Measurements from ENCODE around the gene STXBP5. TPM values are rescaled to one million over a fixed set of nuclear protein-coding genes. Genes with fewer than 3 reads are reported as not detected.
A peak's percentile ranks its signal among the peaks of the same experiment; 100 is the strongest.

STXBP5 gene
- total RNA-seq, 1 donor from 2014 or later = 29.5 TPM

DNA sequence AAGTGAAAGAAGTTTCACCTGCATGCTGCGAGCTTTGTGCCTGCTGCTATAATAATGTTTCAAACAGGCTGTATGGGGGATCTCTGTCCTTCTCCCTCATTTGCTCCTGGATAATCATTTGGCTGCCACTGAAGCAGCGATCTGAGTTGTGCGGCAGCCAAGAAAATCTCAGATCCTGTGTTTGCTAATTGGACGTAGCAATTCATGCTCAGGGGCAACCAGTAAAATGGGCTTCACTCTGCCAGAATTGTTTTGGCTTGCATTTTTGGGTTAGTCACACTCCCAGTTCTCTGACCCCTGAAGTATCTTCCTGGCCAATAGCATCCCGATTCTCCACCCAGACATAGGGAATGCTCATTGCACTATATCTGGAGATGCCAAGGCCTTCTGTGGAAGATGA lies 13.7 kb upstream of the STXBP5 start:
- intact Hi-C loops (cut with micrococcal nuclease) = no loop called here

DNA sequence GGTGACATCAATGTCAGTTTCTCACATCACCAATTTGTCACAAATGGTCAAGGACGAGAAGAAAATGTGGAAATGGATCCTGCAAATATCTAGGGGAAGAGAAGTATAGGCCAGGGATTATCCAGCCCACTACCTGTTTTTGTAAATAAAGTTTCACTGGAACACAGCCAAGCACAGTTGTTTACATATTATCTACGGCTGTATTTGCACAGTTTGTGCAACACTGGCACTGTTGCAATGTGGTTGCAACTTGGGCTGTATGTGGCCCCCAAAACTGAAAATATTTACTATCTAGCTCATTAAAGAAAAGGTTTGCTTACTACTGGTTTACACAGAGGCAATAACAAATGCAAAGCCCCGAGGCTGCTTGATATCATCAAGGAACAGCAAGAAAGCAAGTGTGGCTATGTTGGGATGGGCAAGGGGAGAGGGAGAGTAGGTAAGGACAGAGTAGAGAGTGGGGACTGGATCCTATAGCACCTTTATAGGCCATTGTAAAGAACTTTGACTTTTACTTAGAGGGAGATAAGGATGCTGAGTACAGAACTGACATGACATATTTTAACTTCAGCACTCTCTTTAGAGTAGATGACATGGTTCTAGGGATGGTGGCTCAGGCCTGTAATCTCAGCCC lies 11.8 kb upstream of the STXBP5 start:
- Mint-ChIP-seq H3K4me1 (ENCODE audit: low read depth) (peaks cover 15% of the 10 kb centered on the region), H3K27me3 (ENCODE audit: insufficient read depth) (no peaks in the 10 kb centered on the region)

More for the DNA sequence above, 13.7 kb upstream of the STXBP5 start:
- Mint-ChIP-seq H3K4me1 (ENCODE audit: low read depth) (peaks cover 11% of the 10 kb centered on the region), H3K4me3 (no peak overlapping the region), H3K9me3 (no peaks in the 10 kb centered on the region), H3K27ac (no peak overlapping the region), H3K36me3 (ENCODE audit: low read depth) (no peaks in the 10 kb centered on the region), H3K27me3 (ENCODE audit: insufficient read depth) (no peaks in the 10 kb centered on the region)
- no peak for DNase-seq (ENCODE audit: low spot score)

DNA sequence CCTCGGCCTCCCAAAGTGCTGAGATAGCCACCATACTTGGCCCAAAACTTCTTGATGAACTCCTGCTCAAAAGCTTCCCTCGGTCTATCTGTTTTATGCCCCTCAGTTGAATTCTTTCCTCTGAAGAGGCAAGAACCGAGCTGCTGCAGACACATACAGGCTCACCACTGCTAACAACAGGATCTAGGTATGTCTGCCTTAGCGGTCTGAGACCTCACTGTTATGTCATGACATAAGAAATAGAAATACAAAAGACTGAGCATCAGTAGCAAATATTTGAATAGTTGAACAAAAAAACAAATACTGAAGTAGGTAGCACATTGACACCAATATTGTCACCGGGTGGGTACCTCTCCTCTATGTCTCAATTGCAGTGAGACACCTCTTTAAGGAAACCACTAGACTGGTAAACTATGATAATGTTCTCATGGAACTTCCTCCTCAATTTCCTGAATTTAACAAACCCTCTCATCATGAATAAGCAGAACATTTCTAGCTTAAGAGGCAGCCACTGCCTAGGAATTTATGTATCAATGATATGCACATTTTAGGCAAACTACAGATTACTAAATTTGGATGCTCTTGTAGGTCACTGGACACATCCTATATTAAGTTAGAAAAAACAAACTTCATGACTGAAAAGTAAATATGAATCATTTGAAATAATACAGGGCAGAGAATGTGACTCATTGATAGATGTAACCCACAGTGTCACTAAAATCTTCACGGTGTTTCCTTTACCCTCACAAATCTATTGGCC lies 9.4 kb upstream of the STXBP5 start:
- H3K4me3 Mint-ChIP-seq = peak overlapping the region; percentile 9
- H3K4me1 Mint-ChIP-seq (ENCODE audit: low read depth) = peaks cover 15% of the 10 kb centered on the region
- H3K9me3 Mint-ChIP-seq = no peaks in the 10 kb centered on the region
- intact Hi-C loops (cut with micrococcal nuclease) = loop anchor here (1.0 to 2.0 kb wide), 3 partner anchors 8 to 338 kb away; no protein-coding TSS in a partner anchor
- no peaks in the 10 kb centered on the region for H3K36me3 Mint-ChIP-seq (ENCODE audit: low read depth)
- H3K27ac Mint-ChIP-seq = peak overlapping the region; percentile 85
- no peak for DNase-seq (ENCODE audit: low spot score)
- no peaks in the 10 kb centered on the region for H3K27me3 Mint-ChIP-seq (ENCODE audit: insufficient read depth)

More for the DNA sequence above, 11.8 kb upstream of the STXBP5 start:
- H3K27ac Mint-ChIP-seq = no peak overlapping the region
- H3K4me3 Mint-ChIP-seq = no peak overlapping the region
- no peaks in the 10 kb centered on the region for H3K9me3 Mint-ChIP-seq
- intact Hi-C loops (cut with micrococcal nuclease) = no loop called here
- DNase-seq (ENCODE audit: low spot score) = no peak
- no peaks in the 10 kb centered on the region for H3K36me3 Mint-ChIP-seq (ENCODE audit: low read depth)

DNA sequence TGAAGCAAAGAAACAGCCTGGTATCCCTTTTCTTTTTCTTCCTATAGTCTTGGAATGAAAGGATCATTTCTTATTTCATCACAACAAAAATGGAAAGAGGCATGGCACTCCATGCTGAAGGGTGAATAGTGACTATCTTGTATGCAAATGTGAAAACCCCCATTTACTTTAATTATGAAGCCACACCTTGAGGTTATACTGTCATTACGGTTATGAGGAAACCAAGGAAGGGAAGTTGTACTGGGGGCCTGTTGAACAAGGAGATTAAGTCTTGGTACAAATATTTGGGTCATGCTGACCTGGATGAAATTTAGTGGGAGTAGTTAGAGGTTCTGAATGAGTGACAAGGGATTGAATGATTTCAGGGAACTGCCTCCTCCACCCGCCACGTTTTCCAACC lies 8.7 kb upstream of the STXBP5 start:
- intact Hi-C loops (cut with micrococcal nuclease) = loop anchor here (1.0 to 2.0 kb wide), 3 partner anchors 8 to 339 kb away; no protein-coding TSS in a partner anchor
- H3K4me3 Mint-ChIP-seq = no peak overlapping the region
- H3K4me1 Mint-ChIP-seq (ENCODE audit: low read depth) = peaks cover 15% of the 10 kb centered on the region
- H3K27ac Mint-ChIP-seq = peak overlapping the region; percentile 85
- DNase-seq (ENCODE audit: low spot score) = no peak
- H3K36me3 Mint-ChIP-seq (ENCODE audit: low read depth) = no peaks in the 10 kb centered on the region
- H3K9me3 Mint-ChIP-seq = no peaks in the 10 kb centered on the region
- H3K27me3 Mint-ChIP-seq (ENCODE audit: insufficient read depth) = no peaks in the 10 kb centered on the region

DNA sequence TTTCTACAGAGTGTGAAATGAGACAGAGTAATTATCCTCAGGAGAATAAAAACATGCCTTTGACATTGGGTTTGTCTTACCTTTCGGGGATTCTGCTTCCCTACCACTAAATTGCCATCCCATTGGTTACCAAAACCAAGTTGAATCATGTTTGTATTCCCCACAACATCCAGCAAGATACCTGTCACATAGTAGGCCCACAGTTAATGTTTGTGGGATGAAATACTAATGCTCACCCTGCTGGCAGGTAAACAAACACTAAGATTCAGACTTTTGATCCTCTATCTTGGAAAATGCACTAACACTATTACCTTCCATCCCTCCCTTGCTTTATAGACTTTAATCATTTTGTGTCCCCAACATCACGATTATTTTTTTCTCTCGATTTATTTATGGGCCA lies 8.2 kb upstream of the STXBP5 start:
- H3K9me3 Mint-ChIP-seq = no peaks in the 10 kb centered on the region
- DNase-seq (ENCODE audit: low spot score) = no peak
- H3K4me3 Mint-ChIP-seq = no peak overlapping the region
- intact Hi-C loops (cut with micrococcal nuclease) = loop anchor here (1.0 to 2.0 kb wide), 3 partner anchors 7 to 339 kb away; no protein-coding TSS in a partner anchor
- peaks cover 15% of the 10 kb centered on the region for H3K4me1 Mint-ChIP-seq (ENCODE audit: low read depth)
- H3K27me3 Mint-ChIP-seq (ENCODE audit: insufficient read depth) = no peaks in the 10 kb centered on the region
- H3K36me3 Mint-ChIP-seq (ENCODE audit: low read depth) = no peaks in the 10 kb centered on the region
- peak overlapping the region; percentile 85 for H3K27ac Mint-ChIP-seq

DNA sequence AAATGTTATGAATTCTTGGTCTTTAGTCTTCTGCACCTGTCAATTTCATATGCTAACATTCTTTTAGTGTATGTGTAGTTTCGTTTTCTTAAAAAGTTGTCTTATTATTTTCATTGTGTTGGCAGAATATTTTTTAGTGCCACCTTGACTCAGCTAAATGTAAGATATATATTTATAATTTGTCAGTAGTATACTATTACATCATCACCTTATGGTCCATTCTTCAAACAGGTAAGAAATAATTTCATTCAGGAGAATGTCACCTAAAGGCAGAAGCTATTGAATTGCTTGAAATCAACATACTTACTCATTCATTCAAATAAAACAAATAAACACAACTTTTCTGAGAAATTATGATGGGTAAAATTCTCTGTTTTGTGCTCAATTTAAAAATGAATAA lies 3.5 kb upstream of the STXBP5 start:
- Mint-ChIP-seq H3K4me1 (ENCODE audit: low read depth) (peaks cover 22% of the 10 kb centered on the region), H3K36me3 (ENCODE audit: low read depth) (no peaks in the 10 kb centered on the region), H3K4me3 (no peak overlapping the region), H3K9me3 (no peaks in the 10 kb centered on the region), H3K27me3 (ENCODE audit: insufficient read depth) (no peaks in the 10 kb centered on the region), H3K27ac (no peak overlapping the region)
- intact Hi-C loops (cut with micrococcal nuclease) = loop anchor here (5.0 to 10.0 kb wide), 3 partner anchors 184 to 1463 kb away; partner anchors contain the start of genes EPM2A and SHPRH
- DNase-seq (ENCODE audit: low spot score) = no peak

DNA sequence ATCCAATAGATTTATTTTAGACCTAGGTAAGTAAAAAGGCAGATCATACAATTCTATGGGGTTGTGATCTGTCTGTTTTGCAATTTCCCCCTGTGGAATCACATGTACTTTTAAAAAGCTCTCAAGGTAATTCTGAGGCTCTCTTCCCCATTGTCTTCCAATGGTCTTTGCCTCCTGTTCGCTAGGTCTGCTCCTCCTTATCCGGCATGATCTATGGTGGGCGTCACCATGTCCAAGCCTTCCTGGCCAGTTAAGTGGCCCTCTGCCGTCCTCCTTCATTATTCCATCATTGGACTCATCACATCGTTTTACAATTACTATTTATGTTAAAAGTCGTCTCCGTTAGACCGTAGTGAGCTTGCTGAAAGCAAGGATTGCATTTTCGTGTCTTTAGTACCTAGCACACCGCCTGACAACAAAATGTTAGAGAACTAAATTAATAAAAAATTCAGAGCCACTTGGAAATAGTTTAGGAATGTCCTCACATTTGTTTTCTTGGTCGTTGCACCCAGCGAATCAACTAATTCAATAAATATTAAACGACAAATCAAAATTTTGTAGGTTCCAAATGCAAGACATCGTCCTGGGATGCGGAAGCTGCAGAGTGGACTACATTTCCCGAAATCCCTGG lies 2.2 kb upstream of the STXBP5 start:
- Mint-ChIP-seq H3K27ac (peak overlapping the region; percentile 98), H3K36me3 (ENCODE audit: low read depth) (peaks cover 3% of the 10 kb centered on the region), H3K4me1 (ENCODE audit: low read depth) (peaks cover 32% of the 10 kb centered on the region), H3K27me3 (ENCODE audit: insufficient read depth) (no peaks in the 10 kb centered on the region), H3K4me3 (peak overlapping the region; percentile 89), H3K9me3 (no peaks in the 10 kb centered on the region)
- DNase-seq (ENCODE audit: low spot score) = no peak
- intact Hi-C loops (cut with micrococcal nuclease) = loop anchor here (1.0 to 10.0 kb wide), 5 partner anchors 121 to 1465 kb away; partner anchors contain the start of genes EPM2A, FBXO30 and SHPRH

DNA sequence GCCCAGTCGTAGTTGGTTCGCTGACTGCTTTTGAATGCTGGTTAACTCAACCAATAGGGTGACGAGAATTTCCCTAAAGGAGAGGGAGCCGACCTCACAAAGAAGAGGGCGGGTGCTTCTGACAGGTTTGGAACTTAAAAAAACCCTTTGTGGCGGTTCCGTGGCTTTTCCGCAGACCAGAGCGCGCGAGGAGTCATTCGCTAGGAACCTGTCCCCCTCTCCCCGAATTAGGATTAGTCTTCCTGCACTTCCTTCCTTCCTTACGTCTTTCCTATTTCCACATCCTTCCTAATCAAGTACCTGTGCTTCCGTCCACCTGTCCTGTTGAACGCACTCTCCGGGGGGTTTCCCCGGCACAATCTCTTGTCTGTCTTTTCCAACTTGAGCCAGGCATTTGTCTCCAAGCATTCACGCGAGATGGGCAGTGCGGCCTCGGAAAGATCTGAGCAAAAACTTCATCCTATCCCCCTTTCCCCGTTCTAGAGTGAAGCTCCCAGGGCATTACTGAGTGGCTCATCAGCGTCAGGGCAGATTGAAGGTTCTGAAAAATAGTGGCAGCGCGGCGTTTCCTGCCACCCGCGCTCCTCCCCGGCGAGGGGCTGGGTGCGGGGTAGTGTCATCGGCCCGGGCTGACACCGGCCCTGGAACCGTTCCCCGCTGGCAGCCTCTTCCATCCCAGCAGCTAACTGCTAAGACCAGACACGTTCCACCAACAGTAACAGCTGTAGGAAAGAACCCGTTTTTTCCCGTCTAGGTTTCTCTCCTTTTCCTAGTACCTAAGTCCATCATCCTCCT lies 1.5 kb upstream of the STXBP5 start:
- no peaks in the 10 kb centered on the region for H3K9me3 Mint-ChIP-seq

DNA sequence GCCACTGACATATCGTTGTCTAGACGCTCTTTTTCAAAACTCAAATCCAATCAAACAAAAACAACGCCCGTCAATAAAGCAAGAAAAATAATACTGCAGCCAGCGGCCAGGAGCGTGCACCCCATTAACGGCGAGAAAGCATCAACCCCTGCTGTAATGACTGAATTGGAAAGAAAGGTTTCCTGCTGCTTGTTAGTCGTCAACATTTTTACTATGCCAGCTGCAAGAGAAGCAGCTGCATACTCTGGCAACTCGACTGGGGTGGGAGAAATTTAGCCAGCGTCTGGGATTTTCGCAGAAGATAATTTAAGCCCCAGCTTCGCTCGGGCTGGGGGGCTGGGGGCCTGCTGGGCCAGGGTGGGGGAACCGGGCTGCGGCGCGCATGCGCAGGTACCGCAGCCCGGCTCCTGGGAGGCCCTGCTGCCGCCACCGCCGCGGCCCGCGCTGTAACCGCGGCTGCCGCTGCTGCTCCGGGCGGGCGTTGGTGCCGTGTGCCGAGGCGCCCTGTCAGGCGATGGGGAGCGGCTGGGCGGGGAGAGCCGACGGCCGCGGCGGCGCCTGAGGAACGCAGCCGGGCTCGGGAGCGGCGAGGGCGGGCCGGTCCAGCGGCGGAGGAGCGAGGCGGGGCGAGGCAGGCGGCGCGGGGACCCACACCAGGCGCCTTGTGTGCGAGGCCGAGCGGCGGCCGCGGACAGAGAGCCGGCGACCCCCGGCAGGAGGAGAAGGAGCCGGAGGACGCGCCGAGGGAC lies 732 bp upstream of the STXBP5 start:
- peak; percentile 64 for DNase-seq (ENCODE audit: low spot score)
- Mint-ChIP-seq H3K36me3 (ENCODE audit: low read depth) (peaks cover 3% of the 10 kb centered on the region), H3K4me1 (ENCODE audit: low read depth) (peaks cover 43% of the 10 kb centered on the region), H3K4me3 (peak overlapping the region; percentile 89), H3K27ac (peak overlapping the region; percentile 98), H3K9me3 (no peaks in the 10 kb centered on the region), H3K27me3 (ENCODE audit: insufficient read depth) (no peaks in the 10 kb centered on the region)
- intact Hi-C loops (cut with micrococcal nuclease) = loop anchor here (1.0 to 10.0 kb wide), 8 partner anchors 8 to 1466 kb away; partner anchors contain the start of genes EPM2A and SHPRH

More for the DNA sequence above, 1.5 kb upstream of the STXBP5 start:
- peak overlapping the region; percentile 98 for H3K27ac Mint-ChIP-seq
- peaks cover 39% of the 10 kb centered on the region for H3K4me1 Mint-ChIP-seq (ENCODE audit: low read depth)
- peak overlapping the region; percentile 89 for H3K4me3 Mint-ChIP-seq
- intact Hi-C loops (cut with micrococcal nuclease) = loop anchor here (1.0 to 10.0 kb wide), 9 partner anchors 7 to 1465 kb away; partner anchors contain the start of genes EPM2A, FBXO30 and SHPRH
- no peaks in the 10 kb centered on the region for H3K27me3 Mint-ChIP-seq (ENCODE audit: insufficient read depth)
- peaks cover 3% of the 10 kb centered on the region for H3K36me3 Mint-ChIP-seq (ENCODE audit: low read depth)
- peak; percentile 77 for DNase-seq (ENCODE audit: low spot score)

DNA sequence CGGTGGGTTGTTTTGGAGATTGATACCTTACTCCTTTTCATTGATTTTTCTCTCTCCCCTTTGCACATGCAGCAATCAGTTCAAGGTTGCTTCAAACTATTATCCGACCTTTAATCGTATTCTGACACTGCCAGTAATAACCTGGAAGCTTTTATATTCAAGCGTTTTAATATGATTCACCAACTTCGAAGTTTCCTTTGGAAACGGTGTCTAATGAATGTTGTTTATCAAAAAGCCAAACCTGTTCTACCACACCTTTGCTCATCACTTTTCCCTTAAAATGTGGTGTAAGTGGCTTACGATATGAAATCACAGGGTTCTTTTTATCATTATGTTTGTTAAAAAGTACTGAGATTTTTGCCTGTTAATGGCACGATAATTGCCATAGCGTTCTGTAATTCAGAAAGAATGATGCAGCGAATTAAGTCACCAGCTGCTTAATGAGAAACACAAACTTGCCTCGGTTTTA lies 660 bp downstream of the STXBP5 start:
- H3K9me3 Mint-ChIP-seq = no peaks in the 10 kb centered on the region
- H3K27me3 Mint-ChIP-seq (ENCODE audit: insufficient read depth) = no peaks in the 10 kb centered on the region
- intact Hi-C loops (cut with micrococcal nuclease) = loop anchor here (5.0 to 10.0 kb wide), 3 partner anchors 180 to 1468 kb away; partner anchors contain the start of genes EPM2A and SHPRH
- H3K4me3 Mint-ChIP-seq = peak overlapping the region; percentile 96
- DNase-seq (ENCODE audit: low spot score) = no peak
- H3K27ac Mint-ChIP-seq = peak overlapping the region; percentile 87
- H3K36me3 Mint-ChIP-seq (ENCODE audit: low read depth) = peaks cover 7% of the 10 kb centered on the region
- H3K4me1 Mint-ChIP-seq (ENCODE audit: low read depth) = peaks cover 49% of the 10 kb centered on the region

DNA sequence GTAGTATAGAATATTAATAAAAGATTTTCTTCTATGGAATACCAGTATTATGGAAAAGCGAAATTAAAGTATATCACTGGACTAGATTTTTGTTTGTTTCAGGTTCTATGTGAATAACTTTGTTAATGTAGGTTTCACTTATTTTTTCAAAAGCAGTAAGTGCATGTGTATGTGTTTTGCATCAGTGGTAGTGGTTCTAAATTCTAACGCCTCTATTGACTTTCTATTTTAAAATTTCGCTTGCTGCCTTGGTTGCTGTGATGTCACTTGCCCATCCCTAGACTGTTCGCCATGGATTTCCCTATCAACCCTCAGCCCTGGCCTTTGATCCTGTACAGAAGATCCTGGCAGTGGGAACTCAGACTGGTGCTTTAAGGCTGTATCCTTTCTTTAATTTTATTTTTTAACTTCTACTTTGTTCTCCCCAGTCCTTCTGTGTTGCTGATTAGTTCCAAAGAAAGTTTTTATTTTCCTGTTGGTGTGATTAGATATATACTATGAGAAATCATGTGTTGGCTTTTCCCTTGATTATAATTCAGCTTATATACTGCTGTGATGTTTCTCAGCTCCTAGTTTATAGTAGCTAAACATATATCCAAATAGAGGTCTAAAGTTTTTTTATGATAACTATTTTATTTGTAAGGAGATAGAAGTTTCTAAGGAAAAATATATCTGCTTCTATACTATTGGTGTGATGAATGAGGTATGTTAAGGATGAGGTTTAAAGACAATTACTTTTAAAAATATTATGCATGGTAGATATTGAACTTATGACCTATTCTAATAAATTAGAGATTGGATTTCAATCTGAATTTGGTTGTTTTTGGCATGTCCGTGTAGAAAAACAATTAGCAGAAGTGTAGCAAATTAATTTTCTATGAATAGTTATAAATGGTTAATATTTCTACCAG lies 1.7 kb downstream of the STXBP5 start:
- peaks cover 7% of the 10 kb centered on the region for H3K36me3 Mint-ChIP-seq (ENCODE audit: low read depth)
- H3K4me1 Mint-ChIP-seq (ENCODE audit: low read depth) = peaks cover 49% of the 10 kb centered on the region
- no peaks in the 10 kb centered on the region for H3K27me3 Mint-ChIP-seq (ENCODE audit: insufficient read depth)
- H3K9me3 Mint-ChIP-seq = no peaks in the 10 kb centered on the region
- H3K4me3 Mint-ChIP-seq = peak overlapping the region; percentile 96
- DNase-seq (ENCODE audit: low spot score) = no peak
- no peak overlapping the region for H3K27ac Mint-ChIP-seq
- intact Hi-C loops (cut with micrococcal nuclease) = loop anchor here (10.0 kb wide), 1 partner anchor 179 kb away; no protein-coding TSS in a partner anchor

All from activated T-helper 1 cell treated with anti-CD3 and anti-CD28 coated beads, Interleukin-12 subunit alpha, Interleukin-12 subunit beta, Interleukin-2, Interleukin-4 antibody, amounts not matched to agents 30 ng/mL and 10 ng/mL and 1 ng/mL, durations not matched to agents 14 hours and 24 hours and 36 hours (primary cell).